ENCODE data around the gene P2RY6.

GRCh38 chr11:73274722-73275380, 2.7 kb downstream of the P2RY6 start:
- TF ChIP-seq SMC3 (IDR thresholded peaks at IDR 0.05; ENCODE audit: borderline replicate concordance, low read length) (no peak), JUND (IDR thresholded peaks at IDR 0.05; ENCODE audit: low read depth, low read length) (no peak), EZH2 (IDR thresholded peaks at IDR 0.05; ENCODE audit: borderline replicate concordance, control insufficient read depth, low read depth, low read length) (no peak)
